ENCODE data around the gene TCF3. TPM values are rescaled to one million over a fixed set of nuclear protein-coding genes. Genes with fewer than 3 reads are reported as not detected.
A peak's percentile ranks its signal among the peaks of the same experiment; 100 is the strongest.

The TCF3 gene
- total and polyA plus RNA-seq, 10 of the 15 experiments (the other 5 are each of a cell fraction or from before 2014, with no cell fraction given) = 6.7 to 282 (median 70.7) TPM

- Histone ChIP-seq H2AFZ (ENCODE audit: control insufficient read depth, low read depth, low read length) (0 out of 2 replicates have a peak within 1 kb of the TSS, but pooled peaks have one; percentile 13), H3K27ac (ENCODE audit: control insufficient read depth, insufficient read depth) (no peak within 1 kb of the TSS), H3K27me3 (replicated peaks in 1 of 2; ENCODE audit: control insufficient read depth in 2 of 2, insufficient read depth in 2 of 2, low read length in 1 of 2) (no peaks in the 10 kb centered on the region), H3K4me2 (ENCODE audit: control insufficient read depth, insufficient read depth) (peak within 1 kb of the TSS; percentile 25; the same call in 1 of the 2 replicates), H4K20me1 (ENCODE audit: control insufficient read depth, insufficient read depth) (no peaks in the 10 kb centered on the region), H3K36me3 (ENCODE audit: control insufficient read depth in 2 of 2, insufficient read depth in 2 of 2, low read length in 1 of 2) (no peaks in the 10 kb centered on the region), H3K9ac (ENCODE audit: control insufficient read depth, insufficient read depth, low read length) (no peak within 1 kb of the TSS), H3K79me2 (ENCODE audit: control insufficient read depth, insufficient read depth, low read length) (no peaks in the 10 kb centered on the region), H3K9me3 (replicated peaks; ENCODE audit: control insufficient read depth, insufficient read depth, low read length) (no peaks in the 10 kb centered on the region), H3K4me3 (peak within 1 kb of the TSS; percentile 57; the same call in 1 of the 2 replicates), H3K4me1 (ENCODE audit: control insufficient read depth, insufficient read depth, low read length) (no peaks in the 10 kb centered on the region)
- no TSS peak for BruUV-seq (replicated peaks)
- intact Hi-C loops (cut with micrococcal nuclease; ENCODE audit: unreplicated experiment) (no loop called here), in situ Hi-C loops (cut with MboI) (no loop called here)
- ChIA-PET SMC1A (ENCODE audit: uncharacterized antibody, unreplicated experiment) (no interaction called here), RAD21 (ENCODE audit: unreplicated experiment) (interaction anchor here (1.1 kb wide), 1 partner anchor 22 kb away, joined by 3 read pairs; no protein-coding TSS in a partner anchor), POLR2A (interaction anchor here (0.6 kb wide), 2 partner anchors 94 to 98 kb away, joined by 3 to 5 read pairs; no protein-coding TSS in a partner anchor), CTCF (no interaction called here)
- DNase-seq (ENCODE audit: low read depth, low spot score) (no peak), FAIRE-seq (no peak), ATAC-seq (peak; percentile 95)
- WGBS (ENCODE audit: insufficient coverage, insufficient replicate concordance, low lambda C conversion rate, missing lambda C conversion rate) = 34% methylated on average over 15 of the region's 63 CpGs
- peak; percentile 30; the same call in 1 of the 2 replicates for TF ChIP-seq IKZF1 (conservative IDR thresholded peaks at IDR 0.05)
- TF ChIP-seq BHLHE40 (IDR thresholded peaks at IDR 0.05; ENCODE audit: borderline replicate concordance in 1 of 2, low read depth in 2 of 2, low read length in 1 of 2) = peak; percentile 98 to 100
- TF ChIP-seq LARP7 (IDR thresholded peaks at IDR 0.05) = peak; percentile 51; the same call in 1 of the 2 replicates
- TF ChIP-seq POLR2A (IDR thresholded peaks at IDR 0.05; ENCODE audit: low read depth, low read length) = peak; percentile 32
- TF ChIP-seq EGR1 (IDR thresholded peaks at IDR 0.05; ENCODE audit: borderline replicate concordance in 1 of 2, low read depth in 2 of 2, low read length in 2 of 2) = peak in 1 of 2 experiments; percentile 17; a peak in 1 of 3 replicates
- TF ChIP-seq USF1 (IDR thresholded peaks at IDR 0.05; ENCODE audit: borderline replicate concordance, extremely low read length, insufficient read depth, low read depth, low read length) = peak; percentile 80
- no peak for TF ChIP-seq SIX5 (IDR thresholded peaks at IDR 0.05; ENCODE audit: low read depth, low read length, severe bottlenecking)
- TF ChIP-seq ZNF687 (IDR thresholded peaks at IDR 0.05) = no peak
- TF ChIP-seq RCOR1 (conservative IDR thresholded peaks at IDR 0.05; ENCODE audit: low read depth, low read length) = no peak
- 0 out of 2 replicates have a peak, but pooled peaks have one; percentile 33 for TF ChIP-seq CREB1 (IDR thresholded peaks at IDR 0.05; ENCODE audit: low read depth)
- peak; percentile 51; the same call in 1 of the 2 replicates for TF ChIP-seq ATF3 (IDR thresholded peaks at IDR 0.05; ENCODE audit: borderline replicate concordance, extremely low read depth, low read depth, low read length)
- TF ChIP-seq GATAD2B (conservative IDR thresholded peaks at IDR 0.05; ENCODE audit: low read depth) = peak; percentile 36; the same call in 1 of the 2 replicates
- peak; percentile 90 for TF ChIP-seq MAX (IDR thresholded peaks at IDR 0.05; ENCODE audit: low read depth, low read length)
- peak; percentile 56; the same call in 1 of the 2 replicates for TF ChIP-seq TCF3 (IDR thresholded peaks at IDR 0.05; ENCODE audit: borderline replicate concordance, insufficient read depth, low read depth, low read length)
- TF ChIP-seq TCF12 (IDR thresholded peaks at IDR 0.05; ENCODE audit: low read depth, low read length) = peak; percentile 72; the same call in 1 of the 2 replicates
- TF ChIP-seq USF2 (IDR thresholded peaks at IDR 0.05; ENCODE audit: borderline replicate concordance, low read depth, low read length) = peak; percentile 30
These were observed 83.9 kb downstream of the TCF3 start, which contains the start of gene MEX3D for GRCh38 chr19:1568320-1569019. TSS of gene MEX3D (minus strand) at chr19:1568325. CDS start at chr19:1568058, 267 bp downstream.

Measured in GM12878 (cell line).